ACHN (cell line): ENCODE data around the gene PARVB.

Experiments used
- DNase-seq: peaks from one replicate; pipeline ENCODE4 v3.0.0-alpha.2; 2015
- in situ Hi-C: cut with HindIII; loops from 2 replicates; pipeline ENCODE4 v1.10.0; 2017; ENCODE audit warnings: low sequenced_read_pairs, low pct_ligation_motif_present, low pct_unique_long_range_greater_than_20kb

PARVB gene

GRCh38 chr22:44194569-44194968 is 170.5 kb downstream of the PARVB start:
- DNase-seq, result no peak
- in situ Hi-C loops, result no loop called here

GRCh38 chr22:44195189-44195871 is 171.2 kb downstream of the PARVB start:
- no peak for DNase-seq
- in situ Hi-C loops, result no loop called here

- in situ Hi-C loops, result no loop called here
Measured at GRCh38 chr22:44196241-44196640, 172.1 kb downstream of the PARVB start.

GRCh38 chr22:44196731-44197131 is 172.6 kb downstream of the PARVB start:
- DNase-seq, result no peak
- in situ Hi-C loops, result no loop called here

More at GRCh38 chr22:44196241-44196640, 172.1 kb downstream of the PARVB start:
- DNase-seq, result no peak

GRCh38 chr22:44197271-44197670 is 173.2 kb downstream of the PARVB start:
- in situ Hi-C loops, result no loop called here
- DNase-seq, result no peak

GRCh38 chr22:44199164-44199563 is 175.1 kb downstream of the PARVB start:
- DNase-seq, result no peak
- in situ Hi-C loops, result no loop called here

GRCh38 chr22:44199866-44200265 is 175.8 kb downstream of the PARVB start:
- in situ Hi-C loops, result no loop called here
- DNase-seq, result no peak

GRCh38 chr22:44200451-44200850 is 176.3 kb downstream of the PARVB start:
- DNase-seq, result no peak
- in situ Hi-C loops, result no loop called here

- in situ Hi-C loops, result no loop called here
Measured at GRCh38 chr22:44200855-44201550, 176.9 kb downstream of the PARVB start.

GRCh38 chr22:44201665-44202064 is 177.6 kb downstream of the PARVB start:
- no peak for DNase-seq
- in situ Hi-C loops, result no loop called here

More at GRCh38 chr22:44200855-44201550, 176.9 kb downstream of the PARVB start:
- no peak for DNase-seq

- in situ Hi-C loops, result no loop called here
- DNase-seq, result no peak
Measured at GRCh38 chr22:44202261-44202789, 178.2 kb downstream of the PARVB start.

- in situ Hi-C loops, result no loop called here
- DNase-seq, result no peak
Measured at GRCh38 chr22:44203203-44203602, 179.1 kb downstream of the PARVB start.

- no peak for DNase-seq
- in situ Hi-C loops, result no loop called here
Measured at GRCh38 chr22:44204739-44205515, 180.8 kb downstream of the PARVB start.

- in situ Hi-C loops, result no loop called here
- DNase-seq, result no peak
Measured at GRCh38 chr22:44205516-44206329, 181.6 kb downstream of the PARVB start.

- no peak for DNase-seq
- in situ Hi-C loops, result no loop called here
Measured at GRCh38 chr22:44206330-44206645, 182.2 kb downstream of the PARVB start.

- in situ Hi-C loops, result no loop called here
- DNase-seq, result no peak
Measured at GRCh38 chr22:44206696-44207095, 182.6 kb downstream of the PARVB start.

- DNase-seq, result no peak
- in situ Hi-C loops, result no loop called here
Measured at GRCh38 chr22:44207173-44207980, 183.3 kb downstream of the PARVB start.

GRCh38 chr22:44207981-44208317 is 183.8 kb downstream of the PARVB start:
- no peak for DNase-seq
- in situ Hi-C loops, result no loop called here
